Activated CD8-positive, alpha-beta memory T cell treated with anti-CD3 and anti-CD28 coated beads, Interleukin-2, amount 50 U/mL, for 4 hours (primary cell): ENCODE measurements around the gene MAIP1.

Experiments
- DNase-seq: peaks from one replicate; pipeline ENCODE4 v3.0.0-alpha.2; 2020

The MAIP1 gene

DNA sequence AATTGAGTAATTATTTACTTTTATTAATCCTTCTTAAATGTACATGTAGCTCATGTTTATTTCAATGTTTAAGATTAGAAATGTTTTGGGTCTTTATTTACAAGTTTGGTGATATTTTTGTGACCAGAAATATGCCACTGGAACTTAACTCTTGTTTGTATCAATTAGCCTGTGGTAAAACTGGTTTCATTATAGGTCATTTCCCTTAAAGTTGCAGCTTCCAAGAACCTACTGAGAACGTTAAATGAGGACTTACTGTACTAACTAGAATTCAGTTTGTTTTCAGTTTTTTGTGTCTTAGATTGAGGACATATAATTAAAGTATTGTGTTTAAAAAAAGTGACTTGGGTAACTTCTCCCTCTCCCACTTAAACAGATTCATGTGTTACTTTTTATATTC lies 4.4 kb upstream of the MAIP1 start:
- no peak for DNase-seq

DNA sequence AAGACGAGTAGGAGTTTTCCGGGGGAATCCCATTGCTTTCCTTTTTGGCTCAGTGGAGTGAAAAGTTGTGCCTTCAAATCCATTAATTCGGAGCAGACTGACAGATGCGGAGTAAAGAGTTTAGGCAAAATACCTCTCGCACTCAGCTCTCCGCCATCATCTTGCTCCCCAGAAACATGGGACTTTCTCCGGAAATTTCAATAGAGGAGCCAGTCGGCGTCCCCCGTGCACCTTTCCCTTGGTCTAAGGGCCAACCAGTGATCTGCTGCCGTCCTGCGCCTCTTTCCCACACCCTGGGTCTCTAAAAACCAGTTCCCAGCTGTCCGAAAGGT lies 409 bp upstream of the MAIP1 start:
- DNase-seq, result no peak

DNA sequence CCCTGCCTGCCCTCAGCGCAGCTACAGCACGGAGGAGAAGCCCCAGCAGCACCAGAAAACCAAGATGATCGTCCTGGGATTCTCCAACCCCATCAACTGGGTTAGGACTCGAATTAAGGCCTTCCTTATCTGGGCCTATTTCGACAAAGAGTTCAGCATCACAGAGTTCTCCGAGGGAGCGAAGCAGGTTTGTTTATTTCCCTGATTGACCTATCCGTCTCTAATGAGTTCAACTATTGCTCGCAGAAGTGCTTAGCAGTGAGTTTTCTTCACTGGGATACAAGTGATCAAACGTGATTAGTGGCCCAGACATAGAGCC lies 639 bp downstream of the MAIP1 start:
- DNase-seq, result no peak

DNA sequence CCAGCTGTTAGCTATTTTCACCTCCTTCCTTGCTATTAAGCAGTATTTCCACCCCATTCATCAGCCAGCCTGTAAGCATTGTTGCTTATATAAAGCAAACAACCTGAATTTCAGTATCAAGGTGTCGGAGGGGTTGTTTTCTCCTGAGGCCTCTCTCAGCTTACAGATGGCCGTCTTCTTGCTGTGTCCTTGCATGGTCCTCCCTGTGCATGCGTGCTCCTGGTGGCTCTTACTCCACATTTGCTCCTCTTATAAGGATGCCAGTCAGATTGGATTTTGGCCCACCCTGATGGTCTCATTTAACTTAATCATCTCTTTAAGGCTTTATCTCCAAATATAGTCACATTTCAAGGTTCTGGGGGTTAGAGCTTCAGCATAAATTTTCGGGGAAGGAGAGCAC lies 2.6 kb downstream of the MAIP1 start:
- DNase-seq, result no peak

DNA sequence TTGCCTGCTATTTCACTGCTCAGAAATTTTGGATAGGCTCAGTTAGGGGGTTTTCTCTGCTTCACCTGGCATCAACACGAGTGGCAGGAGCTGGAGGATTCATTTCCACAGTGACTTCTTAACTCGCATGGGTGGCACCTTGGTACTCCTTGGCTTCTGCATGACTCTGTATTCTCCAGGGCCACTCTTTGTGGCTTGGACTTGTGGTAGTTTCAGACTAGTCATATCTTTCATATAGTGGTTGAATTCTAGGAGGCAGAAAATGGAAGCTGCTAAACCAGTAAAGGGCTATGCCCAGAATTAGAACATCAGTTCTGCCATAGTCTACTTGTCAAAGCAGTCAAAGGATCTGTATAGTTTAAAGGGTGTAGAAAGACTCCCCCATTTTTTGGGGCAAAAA lies 6.8 kb downstream of the MAIP1 start:
- DNase-seq, result no peak

DNA sequence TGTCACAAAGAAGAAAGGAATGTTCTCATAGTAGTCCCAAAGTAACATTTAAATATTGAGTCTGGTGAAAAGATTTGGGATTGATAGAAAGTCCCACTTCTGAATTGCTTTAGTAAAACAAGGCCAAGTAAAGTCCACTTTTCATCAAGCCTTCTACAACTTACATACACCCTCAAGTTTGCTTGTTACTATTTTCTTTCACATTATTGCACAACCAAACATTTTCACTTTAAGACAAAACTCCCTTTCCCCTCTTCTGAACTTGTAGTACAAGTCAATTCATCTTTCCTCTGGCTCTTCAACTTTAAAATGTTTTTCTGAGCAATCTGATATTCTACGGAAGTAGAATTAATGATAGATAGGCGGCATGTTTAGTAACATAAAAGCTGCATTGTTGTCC lies 11.0 kb downstream of the MAIP1 start:
- DNase-seq, result no peak

DNA sequence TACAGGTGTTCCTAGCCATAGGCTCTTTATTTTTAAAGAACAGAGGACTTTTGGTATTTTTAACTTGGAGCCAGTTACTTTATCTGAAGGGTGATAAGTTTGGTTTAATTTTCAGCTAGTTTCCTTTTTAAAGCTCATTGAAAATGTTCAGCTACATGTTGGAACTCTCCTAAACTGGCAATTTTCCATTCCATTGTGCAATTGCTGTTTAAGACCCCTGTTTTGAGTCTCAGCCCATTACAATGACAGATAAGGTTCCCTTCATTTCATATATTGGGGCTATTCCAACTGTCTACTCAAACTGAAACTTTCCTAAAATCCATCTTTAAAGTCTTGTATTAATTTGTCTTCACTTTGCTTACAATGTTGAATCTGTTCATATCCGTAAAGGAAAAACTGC lies 11.6 kb downstream of the MAIP1 start:
- DNase-seq, result no peak

DNA sequence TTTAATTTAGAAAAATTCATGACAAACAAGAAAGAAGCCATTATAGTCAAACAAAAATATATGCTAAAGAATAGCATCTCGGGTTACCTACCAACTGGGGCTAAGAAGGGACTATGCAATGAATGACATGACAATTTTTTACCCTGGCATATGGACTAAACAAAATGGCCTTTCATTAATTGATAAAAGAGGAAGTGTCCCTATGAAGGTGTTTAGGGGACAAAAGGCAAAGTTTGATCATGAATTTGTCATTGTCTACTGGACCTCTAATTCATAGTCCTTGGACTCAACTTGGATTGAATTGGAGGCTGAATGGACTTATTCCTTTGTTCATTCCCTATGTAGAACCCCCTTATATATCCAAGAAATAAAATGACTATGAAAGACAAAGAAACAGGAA lies 12.7 kb downstream of the MAIP1 start:
- no peak for DNase-seq

DNA sequence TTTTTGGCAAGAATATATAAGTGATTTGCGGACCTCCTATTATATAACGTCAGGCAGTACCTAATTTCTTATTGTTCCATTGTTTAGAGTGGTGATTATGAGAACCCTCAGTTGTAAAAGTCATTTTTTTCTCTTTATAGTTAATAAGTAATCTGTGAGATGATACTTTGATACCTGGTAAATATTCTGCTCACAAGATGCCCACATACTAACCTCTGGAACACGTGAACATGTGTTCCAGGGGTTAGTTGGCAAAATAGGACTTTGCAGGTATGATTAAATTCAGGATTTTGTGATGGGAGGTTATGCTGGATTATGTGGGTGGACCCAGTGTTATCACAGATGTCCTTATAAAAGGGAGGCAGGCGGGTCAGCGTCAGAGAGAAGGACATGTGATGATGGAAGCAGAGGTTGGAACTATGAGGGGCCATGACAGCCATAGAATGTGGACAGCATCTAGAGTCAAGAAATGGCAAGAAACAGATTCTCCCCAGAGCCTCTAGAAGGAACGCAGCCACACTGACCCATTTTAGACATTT lies 16.8 kb downstream of the MAIP1 start:
- no peak for DNase-seq

DNA sequence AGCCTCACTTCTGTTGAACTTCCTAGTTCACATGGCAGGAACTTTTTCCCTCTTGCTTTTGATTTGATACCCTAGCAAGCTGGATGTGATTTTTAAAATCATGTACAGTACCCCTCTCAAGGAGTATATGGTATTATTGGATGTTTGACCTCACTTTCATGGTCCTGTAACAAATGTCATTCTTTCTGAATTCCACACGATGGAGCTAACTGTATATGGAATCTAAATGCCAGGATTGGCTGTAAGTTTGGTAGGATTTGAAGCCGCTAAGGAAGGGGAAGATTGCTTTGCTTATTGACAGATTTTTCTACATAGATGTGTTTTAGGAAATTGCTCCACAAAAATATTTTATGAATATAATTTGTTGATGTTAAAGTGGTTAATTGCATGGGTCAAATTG lies 18.3 kb downstream of the MAIP1 start:
- DNase-seq, result no peak

DNA sequence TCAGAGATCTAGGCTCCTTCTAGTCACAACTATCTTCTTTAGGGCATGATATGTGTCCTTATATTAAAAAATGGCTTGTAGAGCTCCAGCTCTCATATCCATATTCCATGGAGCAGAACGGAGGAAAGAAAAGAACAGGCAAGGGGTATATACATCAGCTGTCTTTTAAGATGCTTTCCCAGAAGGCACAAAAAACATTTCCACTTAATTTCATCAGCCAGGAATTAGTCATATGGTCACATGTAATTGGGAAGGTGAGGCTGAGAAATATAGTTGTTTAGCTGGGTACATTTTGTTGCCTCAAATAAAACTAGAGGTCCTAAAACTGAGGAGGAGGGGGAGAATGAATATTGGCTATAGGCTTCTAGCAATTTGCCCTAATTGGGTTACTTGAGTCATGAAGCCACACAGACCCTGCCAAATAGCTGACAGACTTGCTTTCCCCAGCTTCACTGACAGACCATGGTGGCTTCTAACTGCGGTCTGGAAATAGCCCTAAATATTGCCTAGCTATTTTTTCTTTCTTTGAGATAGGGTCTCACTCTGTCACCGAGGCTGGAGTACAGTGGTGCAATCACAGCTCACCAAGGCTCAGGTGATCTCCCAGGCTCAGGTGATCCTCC lies 20.0 kb downstream of the MAIP1 start:
- no peak for DNase-seq

DNA sequence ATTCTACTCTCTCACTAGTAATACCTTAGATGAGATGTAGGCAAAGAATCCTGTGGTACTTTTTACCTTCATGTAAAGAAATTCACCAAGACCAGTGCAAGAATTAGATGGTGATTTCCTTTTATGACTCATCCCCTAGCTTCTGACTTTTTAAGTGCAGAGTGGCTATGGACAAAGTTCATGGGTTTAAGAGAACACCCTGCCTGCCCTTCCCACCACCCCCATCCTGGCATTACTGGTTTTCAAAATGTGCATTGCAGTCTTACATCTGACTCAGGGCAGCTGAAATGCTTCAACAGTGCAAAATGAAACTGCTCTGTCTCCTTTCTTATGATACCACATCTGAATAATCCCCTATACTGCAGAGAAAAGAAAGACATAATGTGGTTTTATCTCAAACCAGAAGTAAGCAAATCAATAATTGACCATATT lies 22.6 kb downstream of the MAIP1 start:
- no peak for DNase-seq

DNA sequence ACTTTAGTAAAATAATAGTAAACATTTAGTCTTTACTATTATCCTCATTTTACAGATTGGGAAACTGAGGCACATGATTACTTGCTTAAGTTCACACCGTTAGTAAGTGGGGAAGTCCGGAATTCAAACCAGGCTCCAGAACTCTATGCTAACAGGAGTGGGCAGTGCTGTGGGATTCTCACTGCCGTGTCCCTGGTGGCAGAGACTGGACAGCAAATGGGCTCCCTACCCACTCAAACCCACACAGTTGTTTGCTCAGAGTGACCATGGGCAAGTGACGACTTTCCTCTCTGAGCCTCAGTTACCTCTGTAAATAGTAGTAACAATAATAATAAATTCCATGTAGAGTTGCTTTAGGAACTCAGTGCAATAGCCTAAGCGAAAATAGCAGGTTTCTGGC lies 24.0 kb downstream of the MAIP1 start:
- DNase-seq, result no peak

DNA sequence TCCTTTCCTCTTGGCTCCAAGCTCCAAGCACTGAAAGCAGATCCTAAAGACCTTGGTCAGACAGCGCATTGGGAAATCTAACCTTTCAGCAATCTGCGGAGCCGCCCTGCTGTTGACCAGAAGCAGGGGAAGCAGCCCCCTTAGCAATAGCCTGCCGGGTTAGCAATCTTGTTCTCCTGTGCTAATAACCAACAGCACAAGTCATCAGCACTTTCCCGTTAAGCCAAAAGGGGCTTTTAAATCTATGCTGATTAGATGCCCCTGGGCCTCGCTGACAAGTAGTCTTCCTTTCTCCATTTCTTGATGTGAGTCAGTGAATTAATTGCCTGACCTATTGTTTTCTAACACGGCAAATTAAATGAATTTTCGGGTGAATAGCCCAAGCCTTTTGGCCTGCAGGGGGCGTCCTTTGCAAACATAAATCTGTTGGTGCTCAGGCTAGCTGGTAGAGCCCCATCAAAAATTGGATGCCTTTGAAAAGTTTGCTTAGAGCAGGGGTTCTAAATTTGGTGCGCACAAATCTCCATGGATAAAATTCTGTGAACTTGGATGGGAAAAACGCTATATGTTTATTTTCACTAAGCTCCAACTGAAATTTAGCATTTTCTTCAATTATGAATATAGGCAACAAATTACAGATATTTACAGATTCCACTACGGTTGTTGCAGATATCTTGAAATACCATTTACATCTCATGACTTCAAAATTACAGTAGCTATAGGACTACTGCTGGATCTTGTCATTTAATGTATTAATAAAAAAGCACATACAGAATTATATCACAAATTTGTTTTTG lies 24.6 kb downstream of the MAIP1 start:
- DNase-seq, result peak; percentile 85

DNA sequence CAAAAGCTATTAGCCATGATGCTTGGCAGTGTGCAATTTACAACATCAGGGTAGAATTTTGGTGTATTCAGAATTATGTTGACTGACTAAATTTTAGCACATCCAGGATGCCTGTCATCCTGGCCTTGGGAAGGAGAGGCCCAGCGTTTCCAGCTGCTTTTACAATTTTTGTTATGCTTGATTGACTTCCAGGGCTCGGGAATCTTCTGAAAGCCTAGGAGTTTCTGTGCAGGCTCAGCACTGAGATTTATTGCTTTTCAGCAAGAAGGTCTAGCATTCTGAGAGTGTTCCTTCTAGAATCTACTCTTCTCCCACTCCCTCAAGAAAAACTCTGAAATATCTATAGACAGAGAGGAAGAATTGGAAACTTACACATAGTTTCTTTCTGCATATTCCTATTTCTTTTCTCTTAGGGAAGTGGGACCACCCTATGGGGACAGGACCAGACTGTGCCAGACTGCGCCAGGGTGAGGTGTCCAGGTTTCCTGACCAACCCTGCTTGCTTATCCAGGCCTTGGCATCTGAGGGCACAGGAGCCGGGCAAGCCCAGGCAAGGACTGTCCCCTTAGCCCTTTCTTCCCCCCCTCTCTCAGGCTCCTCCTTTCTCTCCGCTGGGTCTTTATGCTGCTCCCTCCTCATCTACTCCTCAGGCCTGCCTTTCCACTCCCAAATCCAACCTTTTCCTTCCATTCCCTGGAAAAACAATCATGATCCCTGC lies 26.9 kb downstream of the MAIP1 start:
- DNase-seq, result no peak

DNA sequence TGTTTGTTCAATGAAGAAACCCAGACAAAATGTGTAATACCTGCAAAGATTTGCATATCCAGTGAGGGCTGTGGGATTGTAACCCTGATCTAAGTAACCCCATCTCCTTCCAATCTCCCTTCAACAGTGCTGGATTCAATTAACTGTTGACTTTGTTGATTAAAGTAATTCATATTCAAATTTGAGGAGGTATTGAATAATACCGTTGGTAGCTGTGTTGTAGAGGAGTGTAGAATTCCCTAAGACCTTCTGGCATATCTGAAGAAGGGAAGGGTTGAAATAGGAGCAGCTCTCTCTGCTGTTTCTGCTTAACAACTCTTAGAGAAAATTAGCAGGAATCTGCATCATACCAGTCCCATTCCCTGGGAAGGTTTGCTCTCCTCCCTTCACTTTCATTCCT lies 28.2 kb downstream of the MAIP1 start:
- DNase-seq, result no peak

DNA sequence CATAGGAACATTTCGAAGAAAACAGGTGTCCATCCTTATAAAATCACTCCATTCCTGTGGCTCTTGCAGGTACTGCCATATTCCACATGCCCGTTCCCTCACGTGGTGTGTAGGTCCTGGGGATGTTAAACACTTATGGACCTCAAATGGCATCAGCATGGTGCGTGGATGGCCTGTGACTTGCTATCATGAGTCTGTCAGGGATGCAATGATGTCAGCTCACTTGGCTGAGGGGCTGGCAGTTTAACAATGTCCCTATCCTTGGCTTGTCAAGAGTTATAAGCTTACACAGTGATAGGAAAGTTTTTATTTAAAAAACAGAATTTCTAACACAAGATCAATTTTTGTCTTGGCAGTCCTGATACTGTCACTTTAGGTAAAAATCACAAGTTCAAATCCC lies 28.8 kb downstream of the MAIP1 start:
- DNase-seq, result no peak

DNA sequence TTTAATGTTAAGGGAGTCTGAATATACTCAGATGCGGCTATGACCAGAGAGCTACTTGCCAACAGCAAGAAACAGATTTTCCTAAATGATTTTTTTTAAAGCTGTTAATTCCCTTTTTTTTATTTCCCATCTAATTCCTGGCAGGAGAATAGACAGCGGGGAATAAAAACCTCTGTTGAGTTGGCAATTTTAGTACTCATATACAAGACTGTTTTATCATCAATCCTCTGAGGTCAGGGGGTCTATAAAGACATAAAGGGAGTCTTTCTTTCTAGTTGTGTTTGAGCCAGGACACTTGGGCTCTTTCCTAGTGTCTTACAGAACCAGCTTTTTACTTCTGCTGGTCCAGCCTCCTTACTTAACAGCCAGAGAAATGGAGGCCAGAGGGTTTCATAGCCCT lies 29.4 kb downstream of the MAIP1 start:
- no peak for DNase-seq

DNA sequence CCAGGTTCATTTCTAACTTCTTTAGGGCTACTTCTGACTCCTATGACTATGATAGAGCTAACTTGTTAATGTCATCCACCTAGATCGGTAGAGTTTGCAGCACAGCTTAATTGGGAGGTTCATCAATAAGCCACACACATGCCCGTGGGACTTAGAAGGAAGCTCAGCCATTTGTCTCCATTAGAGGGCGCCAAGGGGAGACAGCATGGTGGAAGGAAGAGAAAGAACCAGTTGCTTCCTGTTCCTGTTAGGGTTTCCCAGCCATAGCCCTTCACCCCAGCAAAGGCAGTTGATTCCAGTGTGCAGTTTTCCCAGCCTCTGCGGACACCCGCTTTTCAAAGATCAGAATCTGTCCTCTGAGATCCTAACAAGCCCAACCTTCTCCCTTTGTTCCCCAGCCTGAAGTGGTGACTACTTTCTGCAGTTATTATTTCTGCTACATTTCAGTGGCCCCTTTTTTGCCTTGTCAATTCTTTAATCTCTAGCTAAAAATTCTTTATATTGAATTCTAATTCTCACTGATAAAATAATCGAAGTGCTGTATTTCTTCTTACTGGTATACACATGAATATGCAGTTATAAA lies 30.3 kb downstream of the MAIP1 start:
- peak; percentile 26 for DNase-seq

DNA sequence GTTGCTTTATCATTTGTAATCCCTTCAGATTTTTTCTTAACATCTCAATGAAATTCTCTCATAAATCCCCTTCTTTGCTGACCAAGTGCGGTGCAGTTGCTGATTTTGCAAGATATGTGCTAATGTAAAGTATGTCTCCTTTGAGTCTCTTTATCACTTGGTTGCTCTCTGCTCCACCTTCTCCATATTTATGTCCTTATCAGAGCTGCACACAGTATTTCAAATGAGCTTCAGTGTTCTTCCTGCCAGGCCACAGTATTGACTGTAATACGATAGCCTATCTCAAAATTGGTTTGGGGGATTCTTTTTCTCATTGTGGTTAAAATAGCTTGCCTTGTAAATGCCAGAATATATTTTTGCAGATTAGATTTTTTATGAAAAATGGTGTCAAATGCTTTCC lies 32.2 kb downstream of the MAIP1 start:
- no peak for DNase-seq

DNA sequence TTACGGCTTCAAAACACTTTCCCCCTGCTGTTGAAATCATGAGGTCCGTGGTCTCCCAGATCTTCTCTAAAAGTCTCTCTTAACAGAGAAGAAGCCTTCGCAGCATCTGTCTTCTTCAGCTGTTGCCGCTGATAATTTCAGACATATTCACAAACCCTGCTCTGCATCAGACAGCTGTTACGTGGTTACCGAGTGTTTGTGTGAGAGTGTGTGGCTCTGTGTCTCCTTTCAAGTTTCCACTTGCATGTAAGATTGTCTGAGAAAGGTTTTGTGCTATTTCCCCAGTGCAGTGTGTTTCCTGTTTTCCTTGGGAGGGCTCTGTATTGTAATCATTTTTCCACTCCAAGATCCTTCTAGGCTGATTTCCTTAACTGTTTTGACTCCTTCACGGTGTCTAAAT lies 32.8 kb downstream of the MAIP1 start:
- DNase-seq, result no peak

DNA sequence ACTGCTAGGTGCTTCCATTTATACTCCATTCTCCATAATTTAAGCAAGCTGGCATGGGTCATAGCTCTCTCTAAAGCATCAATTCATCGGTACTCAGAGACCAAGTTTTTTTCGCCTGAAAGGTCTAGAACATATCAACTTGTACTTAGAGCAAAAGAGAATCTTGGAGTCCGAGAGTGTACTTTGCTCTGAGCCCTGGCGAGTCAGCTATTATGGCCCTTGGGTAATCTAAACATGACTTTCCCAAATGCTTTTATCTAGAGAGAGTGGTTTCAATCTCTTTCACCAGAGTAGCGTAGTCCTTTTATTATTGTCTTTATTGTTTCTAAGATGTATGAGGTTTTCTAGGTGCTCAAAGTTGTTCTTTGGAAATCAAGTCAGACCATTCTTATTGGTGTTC lies 34.4 kb downstream of the MAIP1 start:
- DNase-seq, result no peak

DNA sequence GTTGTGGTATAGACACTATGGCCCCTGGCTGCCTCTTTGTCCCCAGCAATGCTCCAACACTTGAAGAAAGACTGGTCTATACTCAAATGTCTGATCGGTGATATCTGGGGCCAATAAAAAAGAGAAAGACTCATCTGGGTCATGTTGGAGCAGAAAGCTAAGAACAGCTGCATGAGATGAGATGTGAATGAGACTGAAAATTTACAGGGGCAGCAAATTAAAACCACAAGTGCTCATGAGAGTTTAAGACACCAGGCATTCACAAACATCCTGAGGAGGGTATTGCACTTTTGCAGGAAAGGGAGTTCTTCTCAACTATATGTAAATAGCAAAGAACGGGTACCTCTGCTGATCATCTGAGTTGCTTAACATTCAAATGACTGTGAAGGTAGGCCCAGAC lies 36.3 kb downstream of the MAIP1 start:
- no peak for DNase-seq

DNA sequence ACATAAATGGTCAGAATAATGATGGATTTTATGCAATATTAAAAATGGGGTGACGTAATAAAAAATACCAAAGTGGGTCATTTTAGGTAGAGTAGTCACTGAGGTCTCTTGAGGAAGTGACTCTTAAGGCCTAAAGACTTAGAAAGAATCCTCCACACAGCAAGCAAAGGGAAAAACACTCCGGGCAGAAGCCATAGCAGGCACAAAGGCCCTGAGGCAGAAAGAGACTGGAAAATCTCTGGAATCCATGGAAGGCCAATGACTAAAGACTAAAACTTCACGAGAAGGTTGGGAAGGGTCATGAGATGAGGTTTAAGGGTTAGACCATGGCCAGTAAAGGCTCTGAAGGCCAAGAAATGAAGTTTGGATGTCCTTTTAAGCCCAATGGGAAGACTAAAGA lies 36.9 kb downstream of the MAIP1 start:
- no peak for DNase-seq
